Stimulated activated CD4-positive, alpha-beta T cell treated with anti-CD3 and anti-CD28 coated beads, TNF-alpha, amount 100 ng/mL, for 24 hours (primary cell): ENCODE measurements around the gene MKLN1.

Experiments
- DNase-seq, 3 experiments: peaks; one replicate each; pipeline ENCODE4 v3.0.0-alpha.2; 2020; ENCODE audit warnings: low read depth in 3 of 3

Gene MKLN1

GRCh38 chr7:131354390-131354789 is 26.7 kb downstream of the MKLN1 start:
- no peak for DNase-seq

GRCh38 chr7:131355917-131356777 is 28.5 kb downstream of the MKLN1 start:
- DNase-seq, result no peak

GRCh38 chr7:131357282-131357880 is 29.7 kb downstream of the MKLN1 start:
- no peak for DNase-seq

- DNase-seq, result no peak
Observed at GRCh38 chr7:131358636-131359035, 31.0 kb downstream of the MKLN1 start.

GRCh38 chr7:131359136-131359776 is 31.6 kb downstream of the MKLN1 start:
- DNase-seq, result no peak

- no peak for DNase-seq
Observed at GRCh38 chr7:131363719-131364118, 36.0 kb downstream of the MKLN1 start.

- DNase-seq, result no peak
Observed at GRCh38 chr7:131364767-131365344, 37.2 kb downstream of the MKLN1 start.

- no peak for DNase-seq
Observed at GRCh38 chr7:131365838-131366237, 38.2 kb downstream of the MKLN1 start.

GRCh38 chr7:131369354-131369753 is 41.7 kb downstream of the MKLN1 start:
- no peak for DNase-seq

- no peak for DNase-seq
Observed at GRCh38 chr7:131370523-131370968, 42.9 kb downstream of the MKLN1 start.

- DNase-seq, result no peak
Observed at GRCh38 chr7:131371411-131371810, 43.7 kb downstream of the MKLN1 start.

GRCh38 chr7:131372554-131372953 is 44.9 kb downstream of the MKLN1 start:
- no peak for DNase-seq

GRCh38 chr7:131374821-131375220 is 47.1 kb downstream of the MKLN1 start:
- no peak for DNase-seq

- no peak for DNase-seq
Observed at GRCh38 chr7:131381069-131381838, 53.6 kb downstream of the MKLN1 start.

- DNase-seq, result no peak
Observed at GRCh38 chr7:131383417-131384285, 56.0 kb downstream of the MKLN1 start.

- DNase-seq, result no peak
Observed at GRCh38 chr7:131384286-131384635, 56.6 kb downstream of the MKLN1 start.

- DNase-seq, result no peak
Observed at GRCh38 chr7:131385039-131385605, 57.4 kb downstream of the MKLN1 start.

GRCh38 chr7:131388126-131388525 is 60.5 kb downstream of the MKLN1 start:
- DNase-seq, result no peak

GRCh38 chr7:131390275-131390674 is 62.6 kb downstream of the MKLN1 start:
- no peak for DNase-seq

- DNase-seq, result no peak
Observed at GRCh38 chr7:131391145-131391544, 63.5 kb downstream of the MKLN1 start.
